22Rv1 (cell line): Measurements from ENCODE around the gene STX10.

Source experiments
- CTCF ChIP-seq: fragments of 450-650 bp; IDR thresholded peaks from 2 replicates; pipeline ENCODE4 v1.5.1; 2017; ENCODE audit warnings: mild to moderate bottlenecking
- ZFX ChIP-seq: fragments of 450-650 bp; IDR thresholded peaks from 2 replicates; pipeline ENCODE4 v1.6.1; 2017; ENCODE audit warnings: antibody characterized with exemption, borderline replicate concordance

GRCh38 chr19:13171146-13171545 is 21.0 kb upstream of the STX10 start:
- TF ChIP-seq CTCF (no peak), ZFX (no peak)
